SW480 (cell line): ENCODE measurements around the gene SAA4.
"Not testable (repeated sequence)": the region's sequence is repeated elsewhere in the genome, so short reads cannot be mapped to it uniquely, and the experiment has no call there.

Source experiments
- DNase-seq: peaks from one replicate; pipeline ENCODE4 v3.0.0-alpha.2; 2016; ENCODE audit warnings: low spot score

Gene SAA4

GRCh38 chr11:18189476-18190245, 46.9 kb downstream of the SAA4 start:
- DNase-seq: not testable (repeated sequence)

- no peak for DNase-seq
Observed at GRCh38 chr11:18188796-18189195, 47.8 kb downstream of the SAA4 start.
